OCI-LY3 (cell line): ENCODE measurements around the gene CLSTN1.

Experiments
- EZH2phosphoT487 ChIP-seq: fragments of 200-600 bp; shearing (Covaris generic); IDR thresholded peaks from 2 replicates; pipeline ENCODE4 v1.6.1; 2018; ENCODE audit warnings: antibody characterized with exemption, mixed run types, low read depth
- TF ChIP-seq, protein P1 (sequence below): fragments of 200-600, 300-600 bp; sonication (generic); IDR thresholded peaks from 2 replicates; pipeline ENCODE4 v1.5.1; 2014; ENCODE audit warnings: antibody characterized with exemption, low read length, low read depth

DNA sequence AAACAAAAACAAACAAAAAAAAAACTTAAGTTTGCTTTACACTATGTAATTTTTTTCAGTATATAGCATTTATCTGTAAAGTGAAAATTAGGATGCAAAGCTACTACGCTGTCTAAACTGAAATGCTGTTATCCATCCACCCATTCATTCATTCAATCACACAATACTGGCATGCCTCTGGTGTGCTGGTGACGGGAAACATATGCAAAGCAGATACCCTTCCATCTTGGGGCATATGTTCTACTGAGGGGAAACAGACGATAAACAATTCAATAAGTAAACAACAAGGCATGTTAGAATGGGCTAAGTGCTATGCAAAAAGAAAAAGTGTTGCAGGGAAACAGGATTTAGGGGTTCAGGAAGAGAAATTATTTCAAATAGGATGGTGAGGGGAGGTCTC lies 3.2 kb downstream of the CLSTN1 start:
- TF ChIP-seq EZH2phosphoT487, result no peak
- TF ChIP-seq, protein P1, sequence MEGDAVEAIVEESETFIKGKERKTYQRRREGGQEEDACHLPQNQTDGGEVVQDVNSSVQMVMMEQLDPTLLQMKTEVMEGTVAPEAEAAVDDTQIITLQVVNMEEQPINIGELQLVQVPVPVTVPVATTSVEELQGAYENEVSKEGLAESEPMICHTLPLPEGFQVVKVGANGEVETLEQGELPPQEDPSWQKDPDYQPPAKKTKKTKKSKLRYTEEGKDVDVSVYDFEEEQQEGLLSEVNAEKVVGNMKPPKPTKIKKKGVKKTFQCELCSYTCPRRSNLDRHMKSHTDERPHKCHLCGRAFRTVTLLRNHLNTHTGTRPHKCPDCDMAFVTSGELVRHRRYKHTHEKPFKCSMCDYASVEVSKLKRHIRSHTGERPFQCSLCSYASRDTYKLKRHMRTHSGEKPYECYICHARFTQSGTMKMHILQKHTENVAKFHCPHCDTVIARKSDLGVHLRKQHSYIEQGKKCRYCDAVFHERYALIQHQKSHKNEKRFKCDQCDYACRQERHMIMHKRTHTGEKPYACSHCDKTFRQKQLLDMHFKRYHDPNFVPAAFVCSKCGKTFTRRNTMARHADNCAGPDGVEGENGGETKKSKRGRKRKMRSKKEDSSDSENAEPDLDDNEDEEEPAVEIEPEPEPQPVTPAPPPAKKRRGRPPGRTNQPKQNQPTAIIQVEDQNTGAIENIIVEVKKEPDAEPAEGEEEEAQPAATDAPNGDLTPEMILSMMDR, result no peak
